ENCODE measurements around the gene ADGRA1.

ADGRA1 gene

GRCh38 chr10:133079836-133080682 lies 7.7 kb upstream of the ADGRA1 start:
- DNase-seq: no peak

- no peak for DNase-seq
Observed at GRCh38 chr10:133080683-133081040, 7.1 kb upstream of the ADGRA1 start.

GRCh38 chr10:133081636-133082035 lies 6.1 kb upstream of the ADGRA1 start:
- DNase-seq: no peak

GRCh38 chr10:133082685-133083421 lies 4.9 kb upstream of the ADGRA1 start:
- no peak for DNase-seq

GRCh38 chr10:133083422-133084100 lies 4.2 kb upstream of the ADGRA1 start:
- DNase-seq: no peak

GRCh38 chr10:133084491-133084890 lies 3.2 kb upstream of the ADGRA1 start:
- DNase-seq: no peak

- no peak for DNase-seq
Observed at GRCh38 chr10:133085251-133086125, 2.2 kb upstream of the ADGRA1 start.

- no peak for DNase-seq
Observed at GRCh38 chr10:133086247-133086646, 1.5 kb upstream of the ADGRA1 start.

GRCh38 chr10:133087045-133087678 lies 562 bp upstream of the ADGRA1 start:
- no peak for DNase-seq

- DNase-seq: no peak
Observed at GRCh38 chr10:133088179-133088955, 643 bp downstream of the ADGRA1 start.

- DNase-seq: no peak
Observed at GRCh38 chr10:133088956-133089800, 1.5 kb downstream of the ADGRA1 start.

GRCh38 chr10:133090101-133090500 lies 2.4 kb downstream of the ADGRA1 start:
- no peak for DNase-seq

- no peak for DNase-seq
Observed at GRCh38 chr10:133090654-133091053, 2.9 kb downstream of the ADGRA1 start.

GRCh38 chr10:133091316-133091715 lies 3.6 kb downstream of the ADGRA1 start:
- DNase-seq: no peak

- DNase-seq: no peak
Observed at GRCh38 chr10:133093291-133093690, 5.6 kb downstream of the ADGRA1 start.

GRCh38 chr10:133094286-133094685 lies 6.6 kb downstream of the ADGRA1 start:
- DNase-seq: no peak

- no peak for DNase-seq
Observed at GRCh38 chr10:133094866-133095265, 7.1 kb downstream of the ADGRA1 start.

GRCh38 chr10:133095586-133095985 lies 7.9 kb downstream of the ADGRA1 start:
- no peak for DNase-seq

GRCh38 chr10:133096616-133097269 lies 9.0 kb downstream of the ADGRA1 start:
- no peak for DNase-seq

- DNase-seq: no peak
Observed at GRCh38 chr10:133097418-133097817, 9.7 kb downstream of the ADGRA1 start.

Data from NCI-H1694 treated with DMSO at 0.1 percent for 48 hours (cell line).